ENCODE data around the gene VN1R2.

DNA sequence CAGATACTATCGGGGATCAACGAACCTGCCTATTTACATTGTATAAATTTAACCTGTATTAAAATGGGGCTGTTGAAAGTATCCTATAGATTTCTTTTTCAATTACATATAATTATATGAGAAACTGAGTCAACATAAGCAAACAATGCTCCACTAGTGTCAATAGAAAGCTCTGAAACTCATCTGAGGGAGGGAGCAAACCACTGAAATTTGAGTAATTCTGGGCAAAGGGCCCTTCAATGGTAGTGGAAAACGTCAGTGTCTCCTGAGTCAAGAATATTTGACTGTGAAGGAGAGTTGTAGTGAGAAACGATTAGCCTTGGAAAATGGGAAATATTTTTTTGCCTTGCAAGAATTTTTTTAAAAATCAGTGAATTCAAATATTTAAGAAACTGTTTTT lies 27.0 kb downstream of the VN1R2 start:
- TF ChIP-seq CTCF (IDR thresholded peaks at IDR 0.05; ENCODE audit: low read depth, low read length) (no peak), EZH2phosphoT487 (IDR thresholded peaks at IDR 0.05; ENCODE audit: low read depth) (no peak)
